H54 (cell line): ENCODE data around the gene MMP24.
"Not testable (repeated sequence)": the region's sequence is repeated elsewhere in the genome, so short reads cannot be mapped to it uniquely, and the experiment has no call there.

Experiments used
- DNase-seq: peaks from one replicate; pipeline ENCODE4 v3.0.0; 2011; ENCODE audit warnings: low spot score, mixed read lengths; ENCODE audit not compliant: insufficient read length
- FAIRE-seq: peaks from 3 replicates; lab custom pipeline; 2011; peaks lifted over from hg19 to GRCh38; lab: Jason Lieb, UNC
- POLR2A ChIP-seq: IDR thresholded peaks from 2 replicates; pipeline ENCODE4 v1.6.1; 2011; ENCODE audit warnings: low read depth, mild to moderate bottlenecking, low read length

Gene MMP24

GRCh38 chr20:35199740-35200139, 26.8 kb upstream of the MMP24 start:
- FAIRE-seq: peak; percentile 30
- no peak for DNase-seq
- no peak for TF ChIP-seq POLR2A

DNA sequence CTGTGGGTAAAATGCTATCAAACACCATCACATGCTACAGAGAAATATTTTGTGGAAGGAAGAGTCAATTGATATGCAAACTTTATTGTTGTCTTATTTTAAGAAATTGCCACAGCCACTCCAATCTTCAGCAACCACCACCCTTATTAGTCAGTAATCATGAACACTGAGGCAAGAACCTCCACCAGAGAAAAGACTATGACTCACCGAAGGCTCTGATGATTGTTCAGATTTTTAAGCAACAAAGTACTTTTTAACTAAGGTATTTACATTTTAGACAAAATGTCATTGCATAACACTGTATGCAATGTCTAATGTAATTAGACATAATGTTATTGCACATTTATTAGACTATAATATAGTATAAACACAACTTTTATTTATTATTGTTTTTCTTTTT, 26.2 kb upstream of the MMP24 start:
- no peak for DNase-seq
- no peak for TF ChIP-seq POLR2A
- FAIRE-seq: no peak

DNA sequence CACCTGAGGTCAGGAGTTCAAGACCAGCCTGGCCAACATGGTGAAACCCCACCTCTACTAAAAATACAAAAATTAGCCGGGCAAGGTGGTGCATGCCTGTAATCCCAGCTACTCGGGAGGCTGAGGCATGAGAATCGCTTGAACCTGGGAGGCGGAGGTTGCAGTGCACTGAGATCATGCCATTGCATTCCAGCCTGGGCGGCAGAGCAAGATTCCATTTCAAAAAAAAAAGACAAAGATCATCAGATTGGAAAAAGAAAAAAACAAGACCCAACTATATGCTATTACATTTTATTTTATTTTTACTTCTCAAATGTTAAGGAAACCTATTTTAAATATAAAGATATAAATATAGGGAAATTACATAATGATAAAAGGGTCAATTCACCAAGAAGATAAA, 25.0 kb upstream of the MMP24 start:
- DNase-seq, FAIRE-seq: not testable (repeated sequence)

DNA sequence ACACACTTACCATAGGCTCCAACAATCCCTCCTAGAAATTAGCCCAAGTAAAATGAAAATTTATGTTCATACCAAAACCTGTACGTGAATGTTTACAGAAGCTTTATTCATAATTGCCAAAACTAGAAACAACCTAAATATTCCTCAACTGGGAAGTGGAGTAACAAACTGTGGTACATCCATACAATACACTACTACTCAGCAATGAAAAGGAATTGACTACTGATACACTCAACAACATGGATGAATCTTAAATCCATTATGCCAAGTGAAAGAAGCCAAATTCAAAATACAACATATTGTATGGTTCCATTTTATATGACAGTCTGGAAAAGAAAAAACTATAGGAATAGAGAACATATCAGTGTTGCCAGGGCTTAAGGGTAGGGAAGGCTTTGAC, 19.7 kb upstream of the MMP24 start:
- DNase-seq (no peak), FAIRE-seq (no peak)
- TF ChIP-seq POLR2A: no peak

DNA sequence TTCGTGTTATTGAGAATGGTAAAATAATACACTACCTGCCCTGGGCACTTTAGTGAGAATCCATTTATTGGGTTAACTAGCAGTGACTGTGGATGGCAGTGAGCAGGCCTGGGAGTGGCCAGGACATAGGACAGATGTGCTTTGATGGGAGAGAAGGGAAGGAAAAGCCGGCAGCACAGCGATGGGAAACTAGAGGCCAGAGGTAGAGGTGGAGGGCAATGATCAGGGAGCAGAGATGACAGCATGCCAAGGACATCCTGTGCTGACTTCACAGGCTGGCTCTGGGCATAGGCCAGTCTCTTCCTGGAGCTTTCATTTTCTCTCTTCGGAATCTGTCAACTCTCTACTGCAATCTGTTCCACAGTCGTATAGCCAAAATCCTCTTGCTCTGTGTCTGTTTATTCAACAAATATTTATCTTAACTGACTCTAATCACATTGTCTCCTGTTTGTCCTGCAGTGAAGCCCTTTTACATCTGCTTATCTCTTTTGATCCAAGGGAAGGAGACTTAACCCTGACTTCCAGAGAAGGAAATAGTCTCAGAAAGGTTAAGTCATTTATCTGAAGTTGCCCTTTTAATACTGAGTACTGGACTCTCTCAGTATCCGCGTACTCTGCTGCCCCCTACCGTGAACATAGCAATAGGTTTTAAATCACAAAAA, 18.4 kb upstream of the MMP24 start:
- DNase-seq (no peak), FAIRE-seq (peak; percentile 87)
- TF ChIP-seq POLR2A: no peak

DNA sequence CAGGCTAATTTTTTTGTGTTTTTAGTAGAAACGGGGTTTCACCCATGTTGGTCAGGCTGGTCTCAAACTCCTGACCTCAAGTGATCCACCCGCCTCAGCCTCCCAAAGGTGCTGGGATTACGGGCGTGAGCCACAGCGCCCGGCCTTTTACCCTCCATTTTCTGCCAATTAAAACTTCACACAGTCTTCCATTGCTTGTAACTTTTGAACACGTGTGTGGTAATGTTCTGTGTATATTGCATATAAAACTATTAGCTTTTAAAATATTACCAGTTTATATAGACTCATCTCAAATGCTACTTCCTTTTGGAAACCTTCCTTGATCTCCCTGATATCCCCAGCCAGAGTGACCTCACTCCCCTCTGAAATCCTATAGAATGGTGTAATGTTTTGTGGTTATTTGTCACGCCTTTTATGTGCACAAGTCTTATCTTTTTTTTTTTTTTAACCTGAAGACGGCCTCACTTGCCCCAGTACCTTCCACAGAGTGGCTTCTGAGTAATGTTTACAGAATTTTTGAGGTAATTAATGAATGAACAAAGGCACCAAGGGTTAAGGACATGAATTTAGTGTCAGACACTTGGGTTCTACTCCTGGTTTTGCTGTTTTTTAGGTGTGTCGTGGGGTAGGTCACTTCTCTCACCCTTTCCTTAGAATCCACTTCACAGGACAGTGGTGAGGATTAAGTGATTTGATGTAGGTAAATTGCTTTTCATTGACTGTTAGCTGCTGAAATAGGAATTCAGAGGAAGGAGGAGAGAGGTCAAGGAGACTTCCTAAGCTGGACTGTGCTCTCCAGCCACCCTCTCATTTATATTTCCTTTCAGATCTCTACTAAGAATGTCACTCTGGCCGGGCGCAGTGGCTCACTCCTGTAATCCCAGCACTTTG, 11.2 kb upstream of the MMP24 start:
- FAIRE-seq: no peak
- TF ChIP-seq POLR2A: no peak
- DNase-seq: peak; percentile 59

- no peak for FAIRE-seq
- DNase-seq: no peak
- no peak for TF ChIP-seq POLR2A
Measured at GRCh38 chr20:35216541-35216940, 9.9 kb upstream of the MMP24 start.

- no peak for TF ChIP-seq POLR2A
- FAIRE-seq: no peak
- no peak for DNase-seq
Measured at GRCh38 chr20:35223941-35224340, 2.5 kb upstream of the MMP24 start.

GRCh38 chr20:35224536-35224935, 2.0 kb upstream of the MMP24 start:
- no peak for FAIRE-seq
- no peak for TF ChIP-seq POLR2A

DNA sequence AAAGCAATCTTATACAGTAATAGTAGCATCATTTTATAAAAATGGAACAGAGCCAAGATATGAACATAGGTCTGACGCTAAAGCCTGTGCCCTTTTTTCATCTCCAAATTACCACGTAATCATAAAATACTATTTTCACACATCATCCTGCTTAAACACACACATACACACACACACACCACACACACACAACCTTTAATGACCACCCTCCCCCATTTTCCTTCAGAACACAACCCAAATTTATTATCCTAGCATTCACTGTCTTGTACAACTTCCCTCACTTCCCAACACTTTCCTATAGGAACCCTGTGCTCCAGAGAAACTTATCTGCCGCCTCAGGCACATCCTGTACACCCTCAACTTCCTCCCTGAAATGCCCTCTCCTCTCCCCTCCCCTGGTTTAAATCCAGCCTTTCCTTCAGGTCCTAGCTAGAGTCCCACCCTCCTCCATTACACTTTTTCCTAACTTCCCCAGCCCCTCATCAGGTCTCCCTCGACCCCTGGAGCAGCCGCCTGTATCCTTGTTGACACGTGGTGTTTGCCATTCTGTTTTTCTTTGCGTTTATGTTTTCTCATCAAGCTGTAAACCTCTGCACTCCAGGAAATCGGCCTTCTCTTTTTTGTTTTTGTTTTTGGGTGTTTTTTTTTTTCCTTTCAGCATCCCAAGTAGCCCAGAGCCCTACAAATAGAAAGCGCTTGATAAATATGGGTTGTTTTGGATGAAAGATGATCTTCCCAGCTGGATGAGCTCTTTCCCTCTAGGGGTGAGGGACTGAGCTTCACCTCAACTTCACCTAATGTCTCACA, 968 bp upstream of the MMP24 start:
- no peak for DNase-seq
- FAIRE-seq: no peak
- TF ChIP-seq POLR2A: no peak

More at GRCh38 chr20:35224536-35224935, 2.0 kb upstream of the MMP24 start:
- no peak for DNase-seq

DNA sequence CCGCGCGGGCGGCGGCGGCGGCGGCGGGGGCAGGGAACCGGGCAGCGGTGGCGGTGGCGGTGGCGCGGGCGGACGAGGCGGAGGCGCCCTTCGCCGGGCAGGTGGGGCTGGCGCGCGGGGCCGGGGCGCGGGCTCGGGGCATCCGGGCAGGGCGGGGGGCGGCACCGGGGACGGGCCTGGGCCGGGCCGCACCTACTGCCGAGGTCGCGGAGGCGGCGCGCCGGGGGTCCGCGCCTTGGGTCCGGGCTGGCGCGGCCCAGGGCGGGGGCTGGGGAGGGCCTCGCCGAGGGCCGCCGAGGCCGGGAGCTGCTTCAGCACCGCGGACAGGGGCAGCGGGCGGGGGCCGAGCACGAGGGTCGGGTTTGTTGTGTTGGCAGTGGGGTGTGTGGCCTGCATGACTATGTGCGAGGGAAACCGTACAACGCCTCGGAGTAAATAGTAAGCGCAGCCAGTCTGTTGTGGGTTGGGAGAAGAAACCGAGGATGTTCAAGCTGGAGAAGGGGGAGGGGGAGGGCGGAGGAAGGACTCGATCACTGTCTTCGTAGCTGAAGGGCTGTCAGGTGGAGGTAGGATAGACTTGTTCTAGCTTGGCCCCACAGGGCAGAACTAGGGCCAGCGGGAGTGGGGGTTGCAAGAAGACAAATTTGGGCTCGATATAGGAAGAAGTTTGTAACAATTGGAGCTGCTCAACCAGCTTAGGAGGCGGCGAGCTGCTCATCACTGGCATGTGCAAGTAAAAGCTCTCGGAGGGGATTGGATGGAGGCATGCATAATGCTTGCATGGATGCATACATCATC, 593 bp downstream of the MMP24 start:
- DNase-seq: peak; percentile 40
- no peak for TF ChIP-seq POLR2A
- FAIRE-seq: no peak

DNA sequence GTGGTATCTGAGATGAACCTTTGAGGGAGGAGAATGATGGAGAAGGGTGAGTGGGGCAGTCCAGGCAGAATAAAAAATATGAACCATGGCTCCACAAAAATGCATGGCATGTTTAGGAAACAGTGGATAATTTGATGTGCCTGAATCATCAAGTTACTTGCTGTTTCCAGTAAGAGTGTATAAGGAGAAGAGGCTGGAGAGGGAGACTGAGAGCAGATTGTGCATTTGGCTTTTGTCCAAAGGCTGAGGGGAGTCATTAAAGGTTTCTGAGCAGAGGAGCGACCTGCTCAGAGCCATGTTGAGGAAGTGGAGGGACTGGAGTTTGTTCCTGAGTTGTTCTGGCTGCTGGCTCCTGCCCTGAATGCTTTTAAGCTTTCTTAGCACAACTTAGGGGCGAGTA, 6.1 kb downstream of the MMP24 start:
- no peak for FAIRE-seq
- no peak for TF ChIP-seq POLR2A
- no peak for DNase-seq

- FAIRE-seq (no peak), DNase-seq (no peak)
- TF ChIP-seq POLR2A: no peak
Measured at GRCh38 chr20:35235881-35236280, 9.4 kb downstream of the MMP24 start.

DNA sequence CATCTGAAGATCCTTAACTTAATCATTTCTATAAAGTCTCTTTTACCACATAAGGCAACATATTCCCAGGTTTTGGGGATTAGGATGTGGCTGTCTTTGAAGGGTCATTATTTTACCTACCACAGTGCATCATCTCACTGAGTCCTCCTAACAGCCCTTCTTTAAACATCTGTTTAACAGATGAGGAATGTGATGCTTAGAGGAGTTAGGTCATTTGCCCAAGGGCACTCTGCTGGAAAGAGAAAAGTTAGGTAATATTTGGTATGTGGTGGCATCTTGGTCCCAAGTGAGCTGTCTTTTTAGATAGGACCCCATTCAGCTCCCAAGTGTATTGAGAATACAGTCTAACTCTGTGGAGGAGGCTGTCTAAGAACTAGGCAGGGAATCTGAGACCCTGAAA, 11.0 kb downstream of the MMP24 start:
- no peak for TF ChIP-seq POLR2A
- FAIRE-seq: no peak
- no peak for DNase-seq
